COLO668 (cell line): ENCODE data around the gene CCDC121.
"Not testable (repeated sequence)": the region's sequence is repeated elsewhere in the genome, so short reads cannot be mapped to it uniquely, and the experiment has no call there.

Experiments
- DNase-seq: peaks from one replicate; lab custom pipeline; 2025; ENCODE audit not compliant: unreplicated experiment; lab: John Stamatoyannopoulos, UW

The CCDC121 gene

GRCh38 chr2:27638037-27638637 lies 9.3 kb upstream of the CCDC121 start:
- no peak for DNase-seq

DNA sequence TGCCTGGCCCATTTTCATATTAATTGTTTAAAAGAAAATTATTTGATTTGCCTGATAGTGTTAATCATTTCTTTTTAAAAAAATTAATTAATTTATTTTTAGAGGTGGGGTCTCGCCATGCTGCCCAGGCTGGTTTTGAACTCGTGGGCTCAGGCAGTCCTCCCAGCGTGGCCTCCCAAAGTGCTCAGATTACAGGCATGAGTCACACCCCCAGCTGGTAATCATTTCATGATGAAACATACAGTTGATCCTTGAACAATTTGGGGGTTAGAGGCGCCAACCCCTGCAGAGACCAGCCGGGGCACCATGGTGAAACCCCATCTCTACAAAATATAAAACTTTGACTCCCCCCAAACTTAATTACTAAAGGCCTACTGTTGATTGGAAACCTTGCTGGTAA lies 8.0 kb upstream of the CCDC121 start:
- DNase-seq: no peak

GRCh38 chr2:27634291-27634690 lies 5.5 kb upstream of the CCDC121 start:
- DNase-seq: no peak

DNA sequence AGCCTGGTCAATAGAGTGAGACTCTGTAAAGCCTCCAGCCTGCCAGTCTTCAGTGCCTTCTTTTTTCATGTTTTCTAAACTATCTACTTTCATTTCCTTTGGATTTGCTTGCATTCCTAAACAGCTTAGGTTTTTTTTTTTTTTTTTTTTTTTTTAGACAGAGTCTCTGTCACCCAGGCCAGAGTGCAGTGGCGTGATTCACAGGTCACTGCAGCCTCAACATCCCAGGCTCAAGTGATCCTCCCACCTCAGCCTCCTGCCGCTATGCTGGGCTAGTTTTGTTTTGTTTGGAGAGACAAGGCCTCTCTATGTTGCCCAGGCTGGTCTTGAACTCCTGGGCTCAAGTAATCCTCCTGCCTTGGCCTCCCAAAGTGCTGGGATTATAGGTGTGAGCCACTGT lies 1.4 kb upstream of the CCDC121 start:
- DNase-seq: not testable (repeated sequence)

- DNase-seq: peak; percentile 36
Measured at GRCh38 chr2:27627963-27628766, 647 bp downstream of the CCDC121 start.

- not testable (repeated sequence) for DNase-seq
Measured at GRCh38 chr2:27626921-27627320, 1.9 kb downstream of the CCDC121 start.

- not testable (repeated sequence) for DNase-seq
Measured at GRCh38 chr2:27626323-27626722, 2.5 kb downstream of the CCDC121 start.

DNA sequence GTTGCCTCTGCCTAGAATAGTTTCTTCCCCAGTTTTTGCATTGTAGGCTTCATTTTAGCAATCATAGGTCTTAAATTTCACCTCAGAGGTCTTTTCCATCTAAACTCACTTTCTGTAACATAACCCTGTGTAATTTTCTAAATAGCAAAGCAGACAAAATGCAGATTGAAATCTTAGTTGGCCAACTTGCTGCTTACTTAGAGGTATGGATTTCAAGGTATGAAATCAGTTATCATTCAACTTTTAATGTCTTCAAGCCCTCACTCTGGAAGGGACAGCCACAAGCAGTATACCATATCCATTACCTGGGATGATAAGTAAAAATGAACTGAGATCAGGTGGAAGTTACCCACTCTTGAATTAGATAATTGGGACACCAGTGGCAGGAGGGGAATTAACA lies 3.9 kb downstream of the CCDC121 start:
- no peak for DNase-seq

- no peak for DNase-seq
Measured at GRCh38 chr2:27622921-27623384, 5.9 kb downstream of the CCDC121 start.

DNA sequence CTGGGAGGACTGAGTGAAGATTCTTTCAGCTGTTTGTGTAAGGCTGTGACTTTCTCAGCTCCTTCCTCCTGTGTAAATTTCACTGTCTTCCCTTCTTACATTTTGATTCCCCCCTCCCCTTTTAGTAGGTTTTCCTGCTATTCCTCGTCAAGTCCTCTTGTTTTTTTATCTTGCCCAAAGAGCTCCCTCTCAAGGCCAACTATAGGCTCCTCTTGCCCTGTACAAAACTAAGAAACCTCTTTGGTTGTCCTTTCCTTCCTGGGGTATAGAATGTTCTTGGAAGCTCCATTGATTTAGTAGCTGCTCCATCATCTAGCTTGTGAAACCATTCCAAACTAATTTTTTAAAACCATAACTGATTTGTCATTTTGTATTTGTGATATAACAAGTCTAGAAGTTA lies 7.3 kb downstream of the CCDC121 start:
- DNase-seq: no peak

- DNase-seq: no peak
Measured at GRCh38 chr2:27615316-27615715, 13.5 kb downstream of the CCDC121 start.

GRCh38 chr2:27613985-27614384 lies 14.8 kb downstream of the CCDC121 start:
- no peak for DNase-seq

DNA sequence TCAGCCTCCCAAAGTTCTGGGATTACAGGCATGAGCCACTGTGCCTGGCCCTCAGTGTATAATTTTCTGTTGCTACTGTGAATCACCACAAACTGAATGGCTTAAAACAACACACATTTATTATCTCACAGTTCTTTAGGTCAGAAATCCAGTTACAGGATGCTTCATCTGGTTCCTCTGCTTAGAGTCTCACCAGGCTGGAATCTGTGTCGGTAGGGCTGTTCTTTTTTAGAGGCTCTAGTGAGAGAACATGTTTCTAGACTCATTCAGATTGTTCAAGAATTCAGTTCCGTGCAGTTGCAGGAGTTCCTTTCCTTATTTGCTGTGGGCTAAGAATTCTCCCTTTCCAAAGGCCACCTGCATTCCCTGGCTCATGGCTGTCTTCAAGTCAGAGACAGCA lies 22.2 kb downstream of the CCDC121 start:
- no peak for DNase-seq

DNA sequence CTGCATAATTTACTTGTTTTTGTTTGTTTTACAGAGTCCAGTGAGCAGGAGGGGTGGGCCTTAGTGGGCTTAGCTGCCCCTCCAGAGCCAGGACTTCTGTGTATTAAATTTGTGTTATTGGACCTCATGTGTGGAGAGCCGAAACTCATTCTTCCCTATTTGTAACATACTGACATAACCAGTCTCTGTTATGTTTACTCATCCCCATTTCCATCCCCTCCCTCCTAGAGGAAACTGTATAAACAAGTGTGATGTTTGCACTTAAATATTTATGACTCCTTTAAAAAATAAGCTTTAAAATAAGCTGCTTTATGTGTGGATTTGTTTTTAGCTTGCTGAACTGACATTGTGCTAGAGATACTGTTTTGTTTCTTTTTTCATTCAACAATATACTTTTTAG lies 32.2 kb downstream of the CCDC121 start:
- no peak for DNase-seq

DNA sequence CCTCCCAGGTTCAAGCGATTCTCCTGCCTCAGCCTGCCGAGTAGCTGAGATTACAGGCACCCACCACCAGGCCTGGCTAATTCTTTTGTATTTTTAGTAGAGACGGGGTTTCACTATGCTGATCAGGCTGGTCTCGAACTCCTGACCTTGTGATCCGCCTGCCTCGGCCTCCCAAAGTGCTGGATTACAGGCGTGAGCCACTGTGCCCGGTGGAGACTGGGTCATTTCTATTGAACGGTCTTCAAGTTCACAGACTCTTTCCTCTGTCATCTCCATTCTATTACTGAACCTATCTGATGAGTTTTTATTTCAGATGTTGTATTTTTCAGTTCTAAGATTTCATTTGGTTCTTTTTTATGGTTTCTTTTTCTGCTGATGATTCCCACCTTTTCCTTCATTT lies 33.4 kb downstream of the CCDC121 start:
- DNase-seq: not testable (repeated sequence)

GRCh38 chr2:27594020-27594703 lies 34.6 kb downstream of the CCDC121 start:
- not testable (repeated sequence) for DNase-seq

- DNase-seq: no peak
Measured at GRCh38 chr2:27593240-27593639, 35.6 kb downstream of the CCDC121 start.

- DNase-seq: no peak
Measured at GRCh38 chr2:27591745-27592144, 37.1 kb downstream of the CCDC121 start.

- DNase-seq: no peak
Measured at GRCh38 chr2:27588308-27588707, 40.5 kb downstream of the CCDC121 start.

GRCh38 chr2:27587025-27587424 lies 41.8 kb downstream of the CCDC121 start:
- no peak for DNase-seq

DNA sequence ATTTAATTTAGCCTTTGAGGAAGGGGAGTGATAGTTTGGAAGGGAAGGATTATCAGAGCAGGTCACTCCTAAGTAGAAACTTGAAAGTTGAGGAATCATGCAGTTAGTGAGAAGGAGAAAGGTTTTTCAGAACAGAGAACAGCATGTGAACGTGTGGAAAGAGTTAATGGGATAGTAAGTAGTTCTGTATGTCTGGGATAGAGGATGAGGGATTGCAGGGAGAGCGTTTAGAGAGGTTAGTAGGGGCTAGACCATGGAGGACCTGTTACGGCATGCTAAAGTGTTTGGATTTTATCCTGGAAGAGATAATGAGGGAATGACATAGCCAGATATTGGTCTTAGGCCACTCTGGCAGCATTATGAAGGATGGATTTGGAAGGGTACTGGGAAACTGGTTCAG lies 44.2 kb downstream of the CCDC121 start:
- DNase-seq: no peak

DNA sequence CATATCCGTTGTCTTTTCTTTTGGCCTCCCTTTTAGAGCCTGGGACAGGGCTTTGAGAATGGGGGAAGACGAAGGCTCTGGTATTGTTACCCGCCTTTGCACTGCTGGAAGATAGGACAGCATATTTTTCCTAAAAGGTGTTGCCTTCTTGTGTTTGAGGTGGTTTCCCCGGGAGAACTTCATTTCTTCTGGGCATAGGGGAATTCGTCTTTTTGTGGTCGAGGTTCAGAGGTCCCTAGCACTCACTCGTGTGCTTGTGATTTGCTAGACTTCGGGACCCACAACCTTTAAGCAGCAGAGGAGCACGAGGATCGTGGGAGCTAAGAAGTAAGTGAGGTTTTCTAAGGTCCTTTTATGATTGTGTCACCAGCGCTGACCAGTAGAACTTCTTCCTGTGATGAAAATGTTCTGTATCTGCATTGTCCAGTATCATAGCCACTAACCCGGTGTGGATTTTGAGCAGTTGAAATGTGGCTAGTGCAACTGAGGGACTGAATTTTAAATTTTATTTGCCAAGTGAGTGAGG lies 45.4 kb downstream of the CCDC121 start:
- no peak for DNase-seq
